Measurements from ENCODE around the gene RFX2.
"Not testable (repeated sequence)": the region's sequence is repeated elsewhere in the genome, so short reads cannot be mapped to it uniquely, and the experiment has no call there.

Gene RFX2

GRCh38 chr19:5988517-5989387, 121.5 kb downstream of the RFX2 start:
- DNase-seq = no peak

- peak; percentile 71 for DNase-seq
Observed at GRCh38 chr19:5987077-5987818, 123.1 kb downstream of the RFX2 start.

- DNase-seq = not testable (repeated sequence)
Observed at GRCh38 chr19:5985837-5986236, 124.5 kb downstream of the RFX2 start.

- no peak for DNase-seq
Observed at GRCh38 chr19:5985098-5985783, 125.1 kb downstream of the RFX2 start.

GRCh38 chr19:5984600-5984999, 125.7 kb downstream of the RFX2 start:
- DNase-seq = no peak

GRCh38 chr19:5983367-5983955, 126.8 kb downstream of the RFX2 start:
- no peak for DNase-seq

- no peak for DNase-seq
Observed at GRCh38 chr19:5978606-5979552, 131.4 kb downstream of the RFX2 start.

GRCh38 chr19:5977785-5978605, 132.3 kb downstream of the RFX2 start, which contains the start of gene RANBP3:
RANBP3 (minus strand) TSS chr19:5978140; CDS start chr19:5978082, 58 bp downstream.
- peak; percentile 93 for DNase-seq

- no peak for DNase-seq
Observed at GRCh38 chr19:5977222-5977784, 133.0 kb downstream of the RFX2 start.

- DNase-seq = no peak
Observed at GRCh38 chr19:5976768-5977167, 133.5 kb downstream of the RFX2 start.

- DNase-seq = no peak
Observed at GRCh38 chr19:5975388-5975728, 134.9 kb downstream of the RFX2 start.

GRCh38 chr19:5974721-5975387, 135.4 kb downstream of the RFX2 start:
- no peak for DNase-seq

GRCh38 chr19:5973867-5974635, 136.2 kb downstream of the RFX2 start:
- DNase-seq = no peak

GRCh38 chr19:5973376-5973775, 136.9 kb downstream of the RFX2 start:
- DNase-seq = no peak

GRCh38 chr19:5972355-5972731, 138.0 kb downstream of the RFX2 start:
- no peak for DNase-seq

- DNase-seq = no peak
Observed at GRCh38 chr19:5971714-5972354, 138.5 kb downstream of the RFX2 start.

GRCh38 chr19:5969476-5969875, 140.8 kb downstream of the RFX2 start:
- DNase-seq = no peak
